Esophagus squamous epithelium (tissue), 4 donors: ENCODE results near the gene CYP4F22.

Experiments
- POLR2A ChIP-seq, 4 donors: fragments of 450-650 bp; IDR thresholded peaks; one replicate each; pipeline ENCODE4 v1.6.1; 2017; ENCODE audit warnings: antibody characterized with exemption in 4 of 4, mild to moderate bottlenecking in 4 of 4, moderate library complexity in 3 of 4
- TF ChIP-seq, protein P1 (sequence below), 6 experiments: fragments of 450-650 bp in 4 of 6; fragments of 200-600 bp in 2 of 6; sonication (generic) in 2 of 6; IDR thresholded peaks; one replicate each; pipeline ENCODE4 v1.5.1; 2016 to 2019; ENCODE audit warnings: antibody characterized with exemption in 6 of 6, mild to moderate bottlenecking in 4 of 6, moderate library complexity in 4 of 6

DNA sequence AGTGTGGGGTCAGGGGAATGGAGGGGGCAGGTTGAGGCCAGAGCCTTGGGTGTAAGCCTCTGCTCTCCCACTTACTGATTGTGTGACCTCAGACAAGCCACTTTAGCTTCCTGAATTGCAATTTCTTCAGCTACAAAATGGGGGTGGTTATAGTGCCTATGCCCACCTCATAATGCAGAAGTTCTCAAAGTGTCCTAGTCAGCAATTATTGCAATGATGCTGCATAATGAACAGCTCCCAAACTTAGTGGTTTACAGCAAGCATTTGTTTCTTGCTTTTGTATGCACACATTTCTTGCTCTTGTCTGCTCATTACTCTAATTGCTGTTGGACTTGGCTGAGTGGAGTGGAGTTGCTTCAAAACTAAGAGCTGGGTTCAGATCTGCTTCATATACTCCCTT, 36.0 kb downstream of the CYP4F22 start:
- TF ChIP-seq, protein P1, sequence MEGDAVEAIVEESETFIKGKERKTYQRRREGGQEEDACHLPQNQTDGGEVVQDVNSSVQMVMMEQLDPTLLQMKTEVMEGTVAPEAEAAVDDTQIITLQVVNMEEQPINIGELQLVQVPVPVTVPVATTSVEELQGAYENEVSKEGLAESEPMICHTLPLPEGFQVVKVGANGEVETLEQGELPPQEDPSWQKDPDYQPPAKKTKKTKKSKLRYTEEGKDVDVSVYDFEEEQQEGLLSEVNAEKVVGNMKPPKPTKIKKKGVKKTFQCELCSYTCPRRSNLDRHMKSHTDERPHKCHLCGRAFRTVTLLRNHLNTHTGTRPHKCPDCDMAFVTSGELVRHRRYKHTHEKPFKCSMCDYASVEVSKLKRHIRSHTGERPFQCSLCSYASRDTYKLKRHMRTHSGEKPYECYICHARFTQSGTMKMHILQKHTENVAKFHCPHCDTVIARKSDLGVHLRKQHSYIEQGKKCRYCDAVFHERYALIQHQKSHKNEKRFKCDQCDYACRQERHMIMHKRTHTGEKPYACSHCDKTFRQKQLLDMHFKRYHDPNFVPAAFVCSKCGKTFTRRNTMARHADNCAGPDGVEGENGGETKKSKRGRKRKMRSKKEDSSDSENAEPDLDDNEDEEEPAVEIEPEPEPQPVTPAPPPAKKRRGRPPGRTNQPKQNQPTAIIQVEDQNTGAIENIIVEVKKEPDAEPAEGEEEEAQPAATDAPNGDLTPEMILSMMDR (IDR thresholded peaks at IDR 0.05), result no peak
- TF ChIP-seq POLR2A (IDR thresholded peaks at IDR 0.05), result no peak
